ENCODE results near the gene LRRC7. TPM values are rescaled to one million over a fixed set of nuclear protein-coding genes. Genes with fewer than 3 reads are reported as not detected.

LRRC7 gene
- total and polyA plus RNA-seq, 9 donors, result 0.01 to 0.45 (median 0.13) TPM; not detected in 4

DNA sequence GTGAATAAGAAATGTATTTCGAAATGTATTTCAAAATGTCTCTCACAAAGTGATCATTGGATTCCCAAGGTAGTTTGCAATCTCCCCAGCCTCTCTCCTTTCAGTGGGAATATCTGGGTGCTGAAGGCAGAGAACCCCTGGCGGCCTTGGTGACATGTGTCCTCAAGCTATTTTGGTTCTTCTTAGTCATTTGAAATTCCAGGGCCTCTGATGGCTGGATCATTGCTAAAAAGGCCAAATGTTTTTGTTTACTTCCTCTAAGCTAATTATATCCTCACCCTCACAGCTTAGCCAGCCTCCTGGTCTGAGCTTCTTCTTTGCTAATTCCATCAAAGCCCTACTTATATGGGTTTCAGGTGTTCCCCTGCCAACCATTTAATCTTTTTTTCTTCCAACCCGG is 566.4 kb downstream of the LRRC7 start:
- Histone ChIP-seq H3K27ac (no peak overlapping the region), H3K27me3 (no peaks in the 10 kb centered on the region), H3K36me3 (no peaks in the 10 kb centered on the region), H3K4me1 (ENCODE audit: insufficient read depth) (no peaks in the 10 kb centered on the region), H3K4me3 (no peak overlapping the region), H3K9me3 (no peaks in the 10 kb centered on the region)
- TF ChIP-seq POLR2A (IDR thresholded peaks at IDR 0.05) (no peak), EP300 (IDR thresholded peaks at IDR 0.05) (no peak)
- TF ChIP-seq, protein P1, sequence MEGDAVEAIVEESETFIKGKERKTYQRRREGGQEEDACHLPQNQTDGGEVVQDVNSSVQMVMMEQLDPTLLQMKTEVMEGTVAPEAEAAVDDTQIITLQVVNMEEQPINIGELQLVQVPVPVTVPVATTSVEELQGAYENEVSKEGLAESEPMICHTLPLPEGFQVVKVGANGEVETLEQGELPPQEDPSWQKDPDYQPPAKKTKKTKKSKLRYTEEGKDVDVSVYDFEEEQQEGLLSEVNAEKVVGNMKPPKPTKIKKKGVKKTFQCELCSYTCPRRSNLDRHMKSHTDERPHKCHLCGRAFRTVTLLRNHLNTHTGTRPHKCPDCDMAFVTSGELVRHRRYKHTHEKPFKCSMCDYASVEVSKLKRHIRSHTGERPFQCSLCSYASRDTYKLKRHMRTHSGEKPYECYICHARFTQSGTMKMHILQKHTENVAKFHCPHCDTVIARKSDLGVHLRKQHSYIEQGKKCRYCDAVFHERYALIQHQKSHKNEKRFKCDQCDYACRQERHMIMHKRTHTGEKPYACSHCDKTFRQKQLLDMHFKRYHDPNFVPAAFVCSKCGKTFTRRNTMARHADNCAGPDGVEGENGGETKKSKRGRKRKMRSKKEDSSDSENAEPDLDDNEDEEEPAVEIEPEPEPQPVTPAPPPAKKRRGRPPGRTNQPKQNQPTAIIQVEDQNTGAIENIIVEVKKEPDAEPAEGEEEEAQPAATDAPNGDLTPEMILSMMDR (IDR thresholded peaks at IDR 0.05), result no peak
- DNase-seq, result no peak
- intact Hi-C loops (cut with DNase I), result loop anchor here in 1 of 4 donors (5.0 kb wide), 1 partner anchor 373 kb away; no protein-coding TSS in a partner anchor
- 82 to 91% (median 86%) methylated on average over 3 of the region's 3 CpGs for WGBS, 3 donors

DNA sequence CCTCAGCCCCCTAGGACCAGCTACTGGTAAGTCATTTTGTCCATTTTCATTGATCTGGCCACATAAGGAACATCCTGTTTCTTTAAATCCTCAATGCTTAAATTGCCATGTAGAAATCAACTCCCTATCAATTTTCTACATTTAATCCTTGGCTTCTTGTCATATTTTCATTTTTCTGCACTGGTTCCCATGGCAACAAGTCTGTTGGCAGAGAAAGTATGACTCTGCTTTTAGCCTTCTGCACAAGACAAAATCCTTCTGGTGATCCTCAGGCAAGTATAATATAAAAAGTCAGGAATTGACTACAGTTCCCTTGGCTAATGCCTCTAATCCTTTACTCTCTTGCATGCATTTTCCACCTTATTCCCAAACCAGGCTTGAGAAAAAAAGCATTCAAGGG is 572.6 kb downstream of the LRRC7 start:
- DNase-seq, result peak in 4 of 5 donors; percentile 15 to 50 (median 23)
- TF ChIP-seq POLR2A (IDR thresholded peaks at IDR 0.05), result no peak
- TF ChIP-seq, protein P1 (IDR thresholded peaks at IDR 0.05), result no peak
- no peak for TF ChIP-seq EP300 (IDR thresholded peaks at IDR 0.05)
- no peaks in the 10 kb centered on the region for H3K27me3 ChIP-seq
- no peak overlapping the region for H3K4me3 ChIP-seq
- intact Hi-C loops (cut with DNase I), result no loop called here
- no peaks in the 10 kb centered on the region for H3K9me3 ChIP-seq
- H3K4me1 ChIP-seq (ENCODE audit: insufficient read depth), result peaks cover 12% of the 10 kb centered on the region
- H3K27ac ChIP-seq, result peak overlapping the region in 1 of 2 donors; percentile 21
- H3K36me3 ChIP-seq, result no peaks in the 10 kb centered on the region

DNA sequence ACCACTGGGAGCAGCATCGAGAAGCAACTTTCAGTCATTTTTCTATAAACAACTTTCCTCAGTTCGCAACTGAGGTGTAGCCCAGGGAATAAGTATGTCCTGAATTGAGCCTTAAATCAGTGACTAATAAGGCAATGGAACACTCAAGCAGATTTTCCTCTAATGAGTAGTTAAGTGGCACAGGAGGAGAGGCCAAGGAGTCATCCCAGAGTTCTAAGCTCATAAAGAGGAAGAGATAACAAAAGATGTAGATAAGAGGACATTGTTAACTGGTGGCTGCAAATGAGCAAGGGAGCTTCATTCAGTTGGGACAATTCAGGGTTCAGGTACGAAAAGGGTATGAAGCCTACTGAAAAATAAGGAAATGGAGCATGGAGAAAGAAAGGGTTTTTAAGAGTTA is 573.2 kb downstream of the LRRC7 start:
- Histone ChIP-seq H3K4me3 (no peak overlapping the region), H3K9me3 (no peaks in the 10 kb centered on the region), H3K4me1 (ENCODE audit: insufficient read depth) (peaks cover 12% of the 10 kb centered on the region), H3K36me3 (no peaks in the 10 kb centered on the region), H3K27ac (peak overlapping the region in 1 of 2 donors; percentile 21), H3K27me3 (no peaks in the 10 kb centered on the region)
- DNase-seq, result no peak
- 22 to 39% (median 23%) methylated on average over 3 of the region's 3 CpGs for WGBS, 3 donors
- TF ChIP-seq POLR2A (IDR thresholded peaks at IDR 0.05) (no peak), EP300 (IDR thresholded peaks at IDR 0.05) (no peak)
- TF ChIP-seq, protein P1 (IDR thresholded peaks at IDR 0.05), result no peak
- intact Hi-C loops (cut with DNase I), result no loop called here

DNA sequence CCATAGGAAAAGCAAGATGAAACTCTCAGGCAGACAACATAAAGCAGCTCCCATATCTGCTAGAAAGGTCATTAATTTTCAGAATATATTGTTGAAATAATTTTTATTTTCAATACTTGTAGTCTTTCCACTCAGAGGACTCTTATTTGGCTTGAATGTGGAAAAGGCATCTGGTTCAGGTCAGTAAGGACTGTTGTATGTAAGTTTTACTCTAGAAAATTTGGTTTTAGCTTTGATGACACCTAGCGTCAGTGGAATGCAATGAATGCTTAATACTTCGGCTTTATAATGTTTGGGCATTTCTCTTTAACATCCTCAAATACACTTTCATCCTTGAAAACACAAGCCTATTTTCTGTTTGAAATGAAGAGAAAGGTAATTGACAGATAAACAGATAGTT is 574.4 kb downstream of the LRRC7 start:
- Histone ChIP-seq H3K36me3 (no peaks in the 10 kb centered on the region), H3K4me1 (ENCODE audit: insufficient read depth) (peaks cover 12% of the 10 kb centered on the region), H3K4me3 (no peak overlapping the region), H3K27ac (no peak overlapping the region), H3K27me3 (no peaks in the 10 kb centered on the region), H3K9me3 (no peaks in the 10 kb centered on the region)
- no peak for DNase-seq
- WGBS, 3 donors, result 7 to 15% (median 14%) methylated on average over 2 of the region's 2 CpGs
- intact Hi-C loops (cut with DNase I), result no loop called here
- TF ChIP-seq, protein P1 (IDR thresholded peaks at IDR 0.05), result peak in 1 of 3 donors; percentile 26
- TF ChIP-seq EP300 (IDR thresholded peaks at IDR 0.05), result no peak

Data from ovary (tissue), 9 donors.